Activated CD4-positive, alpha-beta T cell treated with anti-CD3 and anti-CD28 coated beads, Interleukin-2, Interleukin-4, amounts not matched to agents 100 ng/mL and 50 ng/mL, durations not matched to agents 16 hours and 8 hours (primary cell): ENCODE results near the gene CYP1B1.
"Not testable (repeated sequence)": the region's sequence is repeated elsewhere in the genome, so short reads cannot be mapped to it uniquely, and the experiment has no call there.

Source experiments
- DNase-seq: peaks from one replicate; pipeline ENCODE4 v3.0.0-alpha.2; 2020; ENCODE audit warnings: low spot score

The CYP1B1 gene

DNA sequence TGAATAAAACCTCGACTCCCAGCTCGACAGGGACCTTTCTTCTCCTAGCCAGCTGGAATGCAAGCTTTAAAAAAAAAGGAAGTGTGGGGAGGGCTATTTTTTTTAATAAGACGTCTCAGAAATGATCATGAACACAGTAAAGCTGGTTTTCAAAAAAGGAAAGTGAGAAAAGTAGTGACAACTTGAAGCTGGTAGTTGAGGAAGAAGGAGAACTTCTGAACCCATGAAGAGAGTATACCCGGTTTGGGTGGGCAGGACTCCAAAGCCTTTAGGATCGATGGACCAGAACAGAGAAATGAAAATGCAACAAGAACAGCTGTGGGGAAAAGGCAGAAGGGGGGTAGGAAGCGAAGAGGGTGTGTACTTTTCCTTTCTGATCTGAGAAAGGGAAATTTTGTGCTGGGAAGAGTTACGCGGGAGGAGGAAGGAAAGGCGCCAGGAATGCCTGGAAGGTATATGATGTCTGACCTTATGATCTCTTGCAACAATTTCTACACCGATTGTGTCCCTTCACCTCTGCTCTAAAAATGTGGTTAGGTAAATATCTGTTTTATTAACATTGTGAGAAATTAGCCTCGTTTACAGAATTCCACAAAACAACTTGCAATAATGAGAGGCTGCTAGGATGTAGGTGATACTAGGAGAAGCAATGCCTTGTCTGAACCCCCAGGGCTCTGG, 22.6 kb upstream of the CYP1B1 start:
- DNase-seq = no peak

DNA sequence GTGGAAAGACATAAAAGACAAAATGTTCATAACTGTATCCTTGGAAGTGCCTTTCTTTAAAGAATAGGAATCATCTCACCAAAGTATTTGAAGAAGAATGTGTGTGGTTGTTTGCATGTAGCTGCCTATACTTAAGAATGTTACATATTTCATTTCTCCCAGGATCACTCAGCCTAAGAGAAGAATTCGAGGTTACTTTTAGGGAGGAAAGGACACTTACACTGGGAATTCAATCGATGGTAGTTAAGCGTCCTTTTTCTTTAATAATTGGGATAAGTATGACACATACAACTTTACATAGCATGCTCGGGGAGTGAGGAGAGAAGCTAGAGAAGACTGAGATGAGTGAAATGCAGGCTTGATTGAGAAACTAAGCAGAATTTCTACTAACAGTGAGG, 22.0 kb upstream of the CYP1B1 start:
- no peak for DNase-seq

DNA sequence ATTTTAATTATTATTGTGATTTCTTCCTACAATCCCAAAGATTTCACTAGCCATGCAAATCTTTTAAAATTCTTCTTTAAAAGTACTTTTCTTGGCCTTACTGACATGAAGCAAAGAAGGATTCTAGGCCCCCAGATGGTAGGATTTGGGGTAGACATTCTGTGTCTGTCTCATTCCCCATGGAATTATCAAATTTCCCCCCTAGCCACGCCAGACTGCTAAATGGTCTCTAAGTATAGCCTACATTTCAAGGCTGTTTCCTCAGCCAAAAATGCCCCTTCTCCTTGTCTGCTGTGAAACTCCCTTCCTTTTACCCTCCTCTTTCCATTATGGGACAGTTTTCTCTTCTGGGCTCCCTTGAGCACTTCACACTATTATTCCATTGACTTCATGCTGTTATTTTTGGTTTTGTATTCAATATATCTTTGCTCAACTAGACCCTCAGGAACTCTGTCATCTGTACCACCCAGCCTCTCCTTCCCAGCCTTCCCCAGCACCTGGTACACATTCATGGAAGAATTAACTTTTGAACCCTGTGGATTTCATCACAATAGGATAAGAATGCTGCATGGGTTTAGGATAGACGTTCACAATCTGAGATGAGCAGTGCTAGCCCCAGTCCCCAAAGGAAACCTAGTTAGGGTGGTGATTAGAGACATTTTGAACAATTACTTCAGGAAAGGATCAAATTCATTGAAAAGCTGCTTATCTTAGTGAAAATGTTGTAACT, 21.5 kb upstream of the CYP1B1 start:
- no peak for DNase-seq

DNA sequence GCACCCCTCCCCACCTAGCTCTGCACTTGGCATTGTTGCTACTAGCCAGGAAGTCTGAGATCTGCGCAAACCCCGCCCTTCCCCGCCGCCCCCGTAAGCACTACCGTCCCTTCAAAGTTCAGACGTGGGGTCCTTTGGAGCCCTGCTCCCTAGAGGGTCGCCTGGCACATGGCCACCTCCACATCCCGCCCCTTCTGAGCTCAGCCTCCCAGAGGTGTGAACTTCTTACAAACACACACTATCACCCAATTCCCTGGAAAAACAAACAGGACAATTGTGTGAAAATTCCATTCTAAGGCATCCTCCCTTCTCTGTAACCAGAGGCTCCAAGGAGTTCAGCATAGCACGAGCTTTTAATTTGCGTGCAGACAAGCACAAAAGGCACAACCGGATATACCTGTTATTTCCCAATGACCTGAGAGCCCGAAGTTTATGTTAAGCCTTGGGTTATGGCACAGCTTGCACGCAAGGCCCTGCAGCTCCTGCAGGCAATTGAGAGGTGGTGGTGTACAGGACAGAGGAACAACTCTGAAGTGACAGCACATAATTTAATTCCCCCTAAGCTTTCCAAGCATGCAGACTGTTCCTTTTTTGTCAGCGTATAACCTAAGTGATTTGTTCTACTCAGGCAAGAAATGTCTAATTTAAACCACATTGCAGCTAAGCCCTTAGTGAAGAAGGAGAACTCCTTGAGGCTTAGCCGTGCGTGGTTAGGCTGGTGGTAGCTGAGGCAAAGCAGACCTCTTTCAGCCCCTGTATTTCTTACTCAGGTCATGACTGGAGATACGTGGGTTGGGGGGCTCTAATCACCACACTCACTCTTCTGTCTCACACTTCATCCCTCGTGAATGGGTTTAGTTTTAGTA, 20.3 kb upstream of the CYP1B1 start:
- DNase-seq = peak; percentile 58

DNA sequence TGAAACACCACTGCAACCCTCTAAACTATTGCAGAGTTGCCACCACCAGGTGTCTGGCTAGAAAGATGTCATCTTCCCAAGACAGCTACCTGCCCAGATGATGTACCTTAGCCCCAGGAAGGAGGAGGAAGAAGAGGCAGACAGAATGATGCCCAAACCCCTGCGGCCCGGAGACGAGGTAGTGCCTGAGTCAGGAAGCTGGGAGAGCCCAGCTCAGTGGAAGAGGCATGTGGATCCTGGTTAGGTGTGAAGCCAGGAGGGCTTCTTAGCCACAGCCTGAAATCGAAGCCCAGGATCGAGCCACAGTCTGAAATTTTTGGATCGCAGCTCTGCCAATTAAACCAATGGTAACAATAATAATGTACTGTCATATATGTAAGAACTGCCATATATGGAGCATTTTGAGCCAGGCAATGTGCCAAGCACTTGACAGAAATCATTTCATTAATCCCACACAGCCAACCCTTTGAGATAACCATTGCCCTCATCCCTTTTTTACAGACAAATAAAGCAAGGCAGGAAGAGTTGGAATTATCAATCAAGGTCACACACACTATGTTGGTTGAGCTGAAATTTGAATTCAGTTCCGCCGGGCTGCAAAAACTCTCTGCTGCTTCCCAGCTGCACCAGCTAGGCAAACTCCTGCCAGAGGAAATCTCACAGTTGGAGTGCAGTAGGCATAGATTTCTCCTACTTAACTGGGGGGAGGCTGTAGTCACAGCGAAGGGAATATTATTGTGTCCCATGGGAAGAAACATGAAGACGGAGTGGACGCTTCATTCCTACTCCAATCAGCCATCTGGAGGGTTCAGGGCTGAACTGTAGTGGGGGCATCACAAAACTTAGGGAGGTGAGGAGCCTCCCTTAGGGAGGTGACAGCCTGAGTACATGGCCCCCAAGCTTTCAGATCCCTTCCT, 19.4 kb upstream of the CYP1B1 start:
- no peak for DNase-seq

DNA sequence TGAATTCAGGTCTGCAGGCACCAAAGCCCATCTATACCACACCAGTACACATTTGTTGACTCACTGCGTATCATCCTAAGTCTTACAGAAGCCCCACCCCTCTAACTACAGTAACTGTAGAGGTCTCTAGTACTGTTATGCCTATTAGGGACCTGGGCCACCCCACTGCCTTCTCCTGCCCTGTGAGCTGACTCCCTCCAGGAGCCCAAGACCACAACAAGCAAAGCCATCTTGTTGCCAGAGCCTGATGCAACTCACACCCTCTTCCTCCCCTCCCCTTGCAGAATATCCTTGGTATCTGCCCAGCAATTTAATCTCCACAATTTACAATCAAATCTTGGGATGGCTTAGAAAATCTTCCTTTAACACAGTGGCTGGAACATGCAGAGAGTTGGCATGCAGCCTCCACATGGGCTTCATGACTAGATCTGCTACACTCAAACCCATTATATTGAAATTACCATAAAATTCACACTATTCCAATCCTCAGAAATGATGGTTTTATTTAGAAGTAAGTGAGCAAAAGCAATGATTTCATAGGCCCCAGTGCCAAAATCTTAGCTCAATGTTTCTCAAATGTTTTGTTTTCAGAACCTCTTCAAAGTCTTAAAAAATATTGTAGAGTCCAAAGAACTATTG, 17.7 kb upstream of the CYP1B1 start:
- no peak for DNase-seq

DNA sequence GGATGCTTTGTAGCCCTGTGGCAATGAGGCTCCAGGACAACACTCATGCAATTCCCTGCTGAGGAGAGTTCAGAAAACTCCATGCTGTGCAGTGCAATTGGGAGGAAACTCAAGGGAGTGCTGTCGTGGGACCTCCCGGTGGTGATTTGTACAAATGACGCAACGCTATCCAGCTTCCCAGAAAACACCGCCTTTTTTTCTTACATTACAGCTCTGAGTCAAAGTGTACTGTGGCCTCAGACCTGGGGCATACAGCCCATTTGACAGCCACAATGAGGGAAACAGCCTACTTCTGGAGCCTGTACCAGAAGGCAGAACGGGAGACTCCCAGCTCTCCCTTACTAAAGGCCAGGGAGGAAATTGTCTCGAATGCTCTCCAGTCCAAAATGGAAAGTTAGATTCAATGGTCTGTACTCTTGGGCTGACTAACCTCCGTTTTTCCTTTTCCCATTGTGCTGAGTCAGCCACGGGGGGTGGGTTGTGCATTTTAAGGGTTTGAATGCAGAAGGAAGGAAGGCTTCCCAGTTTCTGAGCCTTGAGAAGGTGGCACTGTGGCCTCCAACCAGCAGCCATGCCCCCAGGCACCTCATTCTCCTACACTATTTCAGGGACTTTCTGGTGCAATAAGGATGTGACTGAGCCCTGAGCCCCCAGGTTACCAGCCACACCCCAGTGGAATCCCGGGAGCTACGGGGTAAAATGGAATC, 16.4 kb upstream of the CYP1B1 start:
- DNase-seq = no peak

DNA sequence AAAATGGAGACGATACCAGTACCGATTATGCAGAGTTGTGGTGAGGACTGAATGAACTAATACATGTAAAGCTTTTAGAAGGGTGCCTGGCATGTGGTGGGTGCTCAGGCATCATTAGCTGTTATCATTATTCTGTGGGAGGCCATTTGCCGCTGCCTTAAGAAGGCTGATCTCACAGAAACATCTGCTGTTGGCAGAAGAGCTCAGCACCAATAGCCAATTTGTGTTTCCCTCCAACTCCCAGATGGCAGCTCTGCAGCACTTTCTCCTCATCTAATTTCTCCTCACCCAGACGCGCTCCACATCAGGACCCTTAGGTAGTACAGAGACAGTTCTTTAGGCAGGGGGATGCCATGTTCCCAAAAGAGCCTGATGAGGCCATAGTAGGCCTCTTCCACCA, 15.8 kb upstream of the CYP1B1 start:
- no peak for DNase-seq

DNA sequence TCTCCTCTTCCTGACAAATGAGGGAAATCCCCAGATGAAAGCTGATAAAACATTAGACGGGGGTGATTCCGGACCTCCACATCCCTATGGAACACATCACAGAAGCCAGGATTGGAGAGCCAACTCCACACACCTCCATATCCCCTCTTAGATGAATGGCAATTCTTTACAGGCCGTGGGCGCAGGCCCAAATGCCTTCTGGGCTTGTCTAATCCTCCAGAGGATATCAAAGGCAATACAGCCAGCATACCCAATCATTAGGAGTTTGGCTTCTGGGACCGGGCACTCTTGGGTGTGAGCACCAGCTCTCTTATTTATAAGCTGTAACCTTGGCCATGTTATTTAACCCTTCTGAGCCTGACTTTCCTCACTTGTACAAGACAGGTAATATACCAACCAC, 15.0 kb upstream of the CYP1B1 start:
- DNase-seq = no peak

DNA sequence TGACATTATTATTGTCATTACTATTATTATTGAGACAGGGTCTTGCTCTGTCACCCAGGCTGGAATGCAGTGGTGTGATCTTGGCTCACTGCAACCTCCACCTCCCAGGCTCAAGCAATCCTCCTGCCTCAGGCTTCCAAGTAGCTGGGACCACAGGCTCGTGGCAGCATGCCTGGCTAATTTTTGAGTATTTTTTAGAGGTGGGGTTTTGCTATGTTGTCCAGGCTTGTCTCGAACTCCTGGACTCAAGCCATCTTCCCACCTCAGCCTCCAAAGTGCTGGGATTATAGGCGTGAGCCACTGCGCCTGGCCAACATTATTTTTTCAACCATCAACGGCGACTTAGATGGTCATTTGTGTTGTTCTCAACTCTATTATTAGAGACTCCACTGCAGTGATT, 14.3 kb upstream of the CYP1B1 start:
- DNase-seq = not testable (repeated sequence)

DNA sequence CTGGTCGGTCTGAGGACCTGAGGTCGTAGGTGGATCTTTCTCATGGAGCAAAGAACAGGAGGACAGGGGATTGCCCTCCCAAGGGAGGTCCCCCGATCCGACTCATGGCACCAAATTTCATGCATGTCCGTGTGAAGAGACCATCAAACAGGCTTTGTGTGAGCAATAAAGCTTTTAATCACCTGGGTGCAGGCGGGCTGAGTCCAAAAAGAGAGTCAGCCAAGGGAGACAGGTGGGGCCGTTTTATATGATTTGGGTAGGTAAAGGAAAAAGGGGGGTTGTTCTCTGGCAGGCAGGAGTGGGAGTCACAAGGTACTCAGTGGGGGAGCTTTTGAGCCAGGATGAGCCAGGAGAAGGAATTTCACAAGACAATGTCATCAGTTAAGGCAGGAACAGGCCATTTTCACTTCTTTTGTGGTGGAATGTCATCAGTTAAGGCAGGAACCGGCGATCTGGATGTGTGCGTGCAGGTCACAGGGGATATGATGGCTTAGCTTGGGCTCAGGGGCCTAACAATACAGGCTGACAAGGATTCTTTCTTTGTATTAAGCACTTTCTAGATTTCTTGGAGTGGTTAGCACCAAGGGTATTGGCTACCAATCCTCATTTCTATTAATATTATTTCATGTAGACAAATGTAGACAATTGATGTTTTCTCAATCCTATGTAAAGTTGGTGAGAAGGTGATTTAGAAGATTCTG, 10.2 kb upstream of the CYP1B1 start:
- not testable (repeated sequence) for DNase-seq

DNA sequence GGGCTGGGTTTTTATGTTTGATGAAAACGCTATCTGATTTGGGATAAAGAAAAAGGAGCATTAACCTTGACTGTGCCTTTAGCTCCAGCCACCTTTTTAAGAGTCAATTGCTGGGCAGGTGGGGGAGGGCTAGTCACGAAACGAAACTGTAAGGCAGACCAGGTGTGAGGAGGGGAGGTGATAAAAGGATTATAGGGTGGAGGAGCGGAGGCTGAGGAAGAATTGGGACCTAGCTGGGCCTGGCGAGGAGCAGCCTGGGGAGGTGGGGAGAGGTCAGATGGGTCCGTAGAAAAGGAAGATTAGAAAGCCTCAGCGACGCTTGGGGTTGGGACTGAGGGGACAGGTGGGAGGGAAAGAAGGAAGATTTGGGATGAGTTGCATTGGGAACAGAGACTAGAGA, 8.6 kb upstream of the CYP1B1 start:
- DNase-seq = not testable (repeated sequence)

DNA sequence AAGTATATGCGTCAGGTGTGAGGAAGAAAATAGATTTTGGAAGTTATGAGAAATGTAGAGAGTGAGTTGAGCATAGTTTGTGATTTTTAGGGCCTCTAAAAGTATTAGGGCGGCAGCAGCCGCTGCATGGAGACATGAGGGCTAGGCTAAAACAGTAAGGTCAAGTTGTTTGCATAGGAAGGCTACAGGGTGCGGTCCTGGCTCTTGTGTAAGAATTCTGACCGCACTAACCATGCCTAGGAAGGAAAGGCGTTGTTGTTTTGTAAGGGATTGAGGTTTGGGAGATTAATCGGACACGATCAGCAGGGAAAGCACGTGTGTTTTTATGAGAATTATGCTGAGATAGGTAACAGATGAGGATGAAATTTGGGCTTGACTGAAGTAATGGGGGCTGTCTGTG, 6.8 kb upstream of the CYP1B1 start:
- not testable (repeated sequence) for DNase-seq

DNA sequence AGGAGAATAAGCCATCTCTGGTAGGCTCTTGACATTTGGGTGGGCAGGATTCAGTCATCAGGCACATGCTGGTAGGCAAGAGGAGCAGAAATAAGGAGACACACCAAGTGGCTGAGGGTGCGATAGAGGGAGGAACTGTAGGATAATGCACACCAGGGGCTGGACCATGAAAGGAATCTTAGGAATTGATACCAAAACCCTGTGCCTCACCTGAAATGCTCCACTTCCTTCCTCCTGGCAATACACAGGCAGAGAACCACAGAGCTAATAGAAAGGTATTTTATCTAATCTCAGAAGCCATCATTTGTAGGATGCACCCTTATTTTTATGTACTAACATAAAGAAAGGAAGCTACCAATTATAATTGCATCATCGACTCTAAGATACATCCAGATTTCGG, 4.4 kb upstream of the CYP1B1 start:
- DNase-seq = no peak

DNA sequence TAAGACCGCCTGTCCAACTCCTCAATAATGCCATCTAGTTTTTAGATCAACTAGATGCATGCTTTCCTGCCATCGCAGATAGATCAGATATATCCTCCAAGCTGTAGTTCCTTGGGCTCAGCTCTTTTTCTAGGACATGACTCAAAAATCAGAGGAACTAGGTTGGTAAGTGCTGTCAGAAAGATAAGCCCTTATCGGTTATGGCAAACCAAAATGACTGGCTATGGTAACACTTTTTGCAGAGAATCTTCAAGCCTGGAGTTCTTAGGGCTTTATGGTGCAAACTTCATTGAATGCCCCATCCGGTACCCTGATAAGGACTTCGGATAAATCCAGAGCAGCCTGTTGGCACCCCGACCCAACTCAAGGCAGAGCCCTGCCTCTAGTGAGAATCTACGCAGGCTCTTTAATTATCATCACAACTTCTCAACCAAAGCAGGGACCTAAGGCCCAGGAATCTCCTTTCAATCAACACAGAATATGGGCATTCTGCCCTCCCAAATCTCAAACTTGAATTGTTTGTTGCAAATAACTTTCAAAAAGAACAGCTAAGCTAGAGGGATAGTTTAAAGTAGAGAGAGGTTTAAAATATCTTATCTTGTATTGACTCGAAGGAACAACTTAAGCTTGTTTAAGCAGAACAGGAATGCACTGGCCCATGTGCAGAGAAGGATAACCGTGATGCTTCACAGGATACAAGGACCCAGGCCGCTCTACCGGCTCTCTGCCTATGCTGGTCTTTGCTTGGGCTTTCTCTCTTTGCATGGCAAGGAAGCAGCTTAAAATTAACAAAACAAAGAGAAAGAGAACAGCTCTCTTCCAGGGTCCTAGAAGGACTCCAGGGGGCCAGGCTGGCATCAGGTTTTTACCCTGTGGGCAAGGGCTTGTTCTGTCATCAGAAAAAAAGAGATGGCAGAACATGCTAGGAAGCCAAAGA, 3.4 kb upstream of the CYP1B1 start:
- DNase-seq = no peak

DNA sequence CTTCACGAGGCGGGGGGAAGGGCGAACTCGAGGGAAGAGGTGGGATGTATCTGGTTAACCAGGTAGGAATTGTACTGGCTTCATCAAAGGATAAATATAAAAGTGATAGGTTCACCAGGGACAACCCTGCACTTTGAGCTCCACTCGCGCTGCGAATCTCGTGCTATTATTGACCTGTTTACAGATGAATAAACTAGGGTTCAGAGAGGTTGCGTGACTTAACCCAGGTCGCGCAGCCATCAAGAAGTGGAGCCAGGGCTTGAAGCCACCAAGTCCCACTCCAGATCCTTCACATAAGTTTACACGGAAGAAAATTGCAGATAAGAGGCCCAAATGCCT, 1.4 kb upstream of the CYP1B1 start:
- DNase-seq = no peak

DNA sequence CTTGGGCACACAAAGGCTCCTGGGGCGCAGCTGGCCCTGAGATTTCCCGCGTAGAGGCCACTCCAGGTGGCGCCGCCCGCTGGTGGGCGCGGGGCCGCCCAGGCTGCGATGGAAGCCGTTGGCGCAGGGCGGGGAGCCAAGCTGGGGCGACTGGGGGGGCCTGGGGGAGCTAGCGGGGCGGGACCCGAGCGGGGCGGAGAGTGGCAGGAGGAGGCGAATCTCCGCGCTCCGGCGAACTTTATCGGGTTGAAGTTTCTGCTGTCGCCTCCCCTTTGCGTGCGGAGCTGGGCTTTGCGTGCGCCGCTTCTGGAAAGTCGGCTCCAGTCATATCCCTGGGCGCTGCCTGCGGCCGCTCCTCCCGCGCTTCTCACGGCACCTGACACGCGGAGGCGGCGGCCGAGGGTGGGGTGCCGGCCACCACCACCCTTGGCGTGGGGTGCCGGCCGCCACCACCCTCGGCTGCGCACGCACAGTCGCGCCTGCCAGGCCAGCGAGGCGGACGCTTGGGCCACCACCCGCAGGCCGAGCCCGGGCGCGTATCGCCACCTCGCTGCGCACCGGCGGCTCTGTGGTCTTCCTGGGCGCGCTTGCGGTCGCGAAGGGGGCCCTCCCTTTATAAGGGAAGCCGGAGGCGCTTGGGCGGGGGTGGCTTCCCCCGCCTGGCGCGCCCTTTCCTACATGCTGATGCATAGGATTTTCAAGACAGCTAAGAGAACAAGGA, 919 bp upstream of the CYP1B1 start:
- peak; percentile 85 for DNase-seq

DNA sequence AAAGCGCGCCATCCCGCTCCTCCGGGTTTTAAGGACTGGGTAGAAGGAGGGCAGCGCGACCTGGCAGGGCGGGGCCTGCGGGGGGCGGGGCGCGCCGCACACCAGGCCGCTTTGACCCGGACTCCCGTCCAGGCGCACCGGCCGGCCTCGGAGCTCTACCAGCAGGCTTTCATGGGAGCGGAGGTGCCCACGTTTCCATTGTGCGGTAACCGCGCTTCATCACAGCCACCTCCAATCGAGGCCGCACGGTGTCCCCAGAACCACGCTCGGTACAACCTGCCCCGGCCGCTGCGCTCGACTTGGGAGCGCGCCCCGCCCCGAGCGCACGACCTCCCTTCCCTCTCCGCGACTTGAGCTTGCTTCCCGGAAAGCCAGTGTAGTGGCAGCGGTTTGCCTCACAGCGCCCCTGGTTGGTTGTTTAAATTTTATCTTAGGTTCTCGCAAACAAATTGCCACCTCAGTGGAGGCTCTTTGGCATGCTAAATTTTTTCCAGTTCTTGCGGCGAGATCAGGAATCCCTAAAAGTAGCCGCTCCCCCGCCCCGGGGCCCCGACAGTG, 280 bp upstream of the CYP1B1 start:
- peak; percentile 78 for DNase-seq
